Measurements from ENCODE around the gene HSP90B1. TPM values are rescaled to one million over a fixed set of nuclear protein-coding genes. Genes with fewer than 3 reads are reported as not detected.
A peak's percentile ranks its signal among the peaks of the same experiment; 100 is the strongest.

The HSP90B1 gene
- total and polyA plus RNA-seq, 10 of the 15 experiments (the other 5 are each of a cell fraction or from before 2014, with no cell fraction given), result 254 to 968 (median 560) TPM

DNA sequence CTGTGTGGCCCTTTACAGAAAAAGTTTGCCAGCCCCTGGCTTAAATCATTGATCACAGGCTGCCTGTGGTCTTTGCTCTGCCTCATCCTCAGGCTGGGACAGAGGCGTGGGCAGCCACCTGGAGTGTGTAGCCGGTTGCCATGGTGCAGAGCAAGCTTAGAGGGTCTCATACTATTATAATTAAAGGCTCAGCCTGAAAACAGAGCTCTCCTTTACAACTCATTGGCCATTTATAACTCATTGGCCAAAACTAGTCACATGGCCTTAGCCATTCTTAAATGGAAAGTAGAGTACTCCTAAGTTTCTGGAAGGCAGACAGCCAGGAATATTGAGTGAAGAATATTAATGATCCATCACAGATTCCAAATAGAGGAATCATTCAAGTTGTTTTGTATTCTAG lies 3.0 kb downstream of the HSP90B1 start:
- ChIA-PET SMC1A (ENCODE audit: uncharacterized antibody, unreplicated experiment) (interaction anchor here (0.9 to 4.9 kb wide), 3 partner anchors 21 to 49 kb away, joined by 3 to 38 read pairs (median 4); a partner anchor contains a TSS), RAD21 (ENCODE audit: unreplicated experiment) (no interaction called here), CTCF (interaction anchor here (0.8 kb wide), 1 partner anchor 176 kb away, joined by 4 read pairs; no protein-coding TSS in a partner anchor), POLR2A (interaction anchor here (1.0 kb wide), 1 partner anchor 15 kb away, joined by 3 read pairs; no protein-coding TSS in a partner anchor)
- Histone ChIP-seq H3K27ac (ENCODE audit: control insufficient read depth, insufficient read depth) (peak overlapping the region; percentile 22; the same call in 1 of the 2 replicates), H3K36me3 (ENCODE audit: control insufficient read depth in 2 of 2, insufficient read depth in 2 of 2, low read length in 1 of 2) (peaks cover 7 to 40% of the 10 kb centered on the region in 2 experiments), H3K4me2 (ENCODE audit: control insufficient read depth, insufficient read depth) (peak overlapping the region; percentile 87), H4K20me1 (ENCODE audit: control insufficient read depth, insufficient read depth) (peaks cover 3% of the 10 kb centered on the region; the same call in 1 of the 2 replicates), H3K4me1 (ENCODE audit: control insufficient read depth, insufficient read depth, low read length) (peaks cover 8% of the 10 kb centered on the region; the same call in 1 of the 2 replicates), H3K9ac (ENCODE audit: control insufficient read depth, insufficient read depth, low read length) (no peak overlapping the region; the same call in 1 of the 2 replicates), H2AFZ (ENCODE audit: control insufficient read depth, low read depth, low read length) (no peak overlapping the region), H3K4me3 (peak overlapping the region; percentile 93), H3K27me3 (replicated peaks in 1 of 2; ENCODE audit: control insufficient read depth in 2 of 2, insufficient read depth in 2 of 2, low read length in 1 of 2) (no peaks in the 10 kb centered on the region), H3K79me2 (ENCODE audit: control insufficient read depth, insufficient read depth, low read length) (peaks cover 71% of the 10 kb centered on the region), H3K9me3 (replicated peaks; ENCODE audit: control insufficient read depth, insufficient read depth, low read length) (no peaks in the 10 kb centered on the region)
- DNase-seq (ENCODE audit: low read depth, low spot score) (no peak), ATAC-seq (no peak), FAIRE-seq (no peak)
- TF ChIP-seq, protein P1, sequence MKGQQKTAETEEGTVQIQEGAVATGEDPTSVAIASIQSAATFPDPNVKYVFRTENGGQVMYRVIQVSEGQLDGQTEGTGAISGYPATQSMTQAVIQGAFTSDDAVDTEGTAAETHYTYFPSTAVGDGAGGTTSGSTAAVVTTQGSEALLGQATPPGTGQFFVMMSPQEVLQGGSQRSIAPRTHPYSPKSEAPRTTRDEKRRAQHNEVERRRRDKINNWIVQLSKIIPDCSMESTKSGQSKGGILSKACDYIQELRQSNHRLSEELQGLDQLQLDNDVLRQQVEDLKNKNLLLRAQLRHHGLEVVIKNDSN (IDR thresholded peaks at IDR 0.05; ENCODE audit: borderline replicate concordance, extremely low read length, insufficient read depth, low read depth, low read length), result peak; percentile 5
- TF ChIP-seq POLR2AphosphoS5 (IDR thresholded peaks at IDR 0.05; ENCODE audit: low read length) (0 out of 2 replicates have a peak, but pooled peaks have one; percentile 15), SIX5 (IDR thresholded peaks at IDR 0.05; ENCODE audit: low read depth, low read length, severe bottlenecking) (no peak), RAD51 (IDR thresholded peaks at IDR 0.05) (peak; percentile 79), POLR2A (IDR thresholded peaks at IDR 0.05; ENCODE audit: low read depth, low read length) (0 out of 2 replicates have a peak, but pooled peaks have one; percentile 36), SUZ12 (IDR thresholded peaks at IDR 0.05; ENCODE audit: unreplicated experiment) (no peak), BCL11A (IDR thresholded peaks at IDR 0.05; ENCODE audit: low read depth, low read length) (no peak), IKZF2 (IDR thresholded peaks at IDR 0.05) (no peak), SMAD5 (IDR thresholded peaks at IDR 0.05; ENCODE audit: low read depth) (no peak), NFYB (IDR thresholded peaks at IDR 0.05; ENCODE audit: insufficient read depth, low read depth, low read length) (peak; percentile 93)
- TF ChIP-seq, protein P2, sequence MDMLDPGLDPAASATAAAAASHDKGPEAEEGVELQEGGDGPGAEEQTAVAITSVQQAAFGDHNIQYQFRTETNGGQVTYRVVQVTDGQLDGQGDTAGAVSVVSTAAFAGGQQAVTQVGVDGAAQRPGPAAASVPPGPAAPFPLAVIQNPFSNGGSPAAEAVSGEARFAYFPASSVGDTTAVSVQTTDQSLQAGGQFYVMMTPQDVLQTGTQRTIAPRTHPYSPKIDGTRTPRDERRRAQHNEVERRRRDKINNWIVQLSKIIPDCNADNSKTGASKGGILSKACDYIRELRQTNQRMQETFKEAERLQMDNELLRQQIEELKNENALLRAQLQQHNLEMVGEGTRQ (IDR thresholded peaks at IDR 0.05; ENCODE audit: borderline replicate concordance, low read depth, low read length), result peak; percentile 52; the same call in 1 of the 2 replicates
- in situ Hi-C loops (cut with MboI) (no loop called here), intact Hi-C loops (cut with micrococcal nuclease; ENCODE audit: unreplicated experiment) (no loop called here)
- no TSS peak for BruUV-seq (replicated peaks)
- 34% methylated on average over 2 of the region's 2 CpGs for WGBS (ENCODE audit: insufficient coverage, insufficient replicate concordance, low lambda C conversion rate, missing lambda C conversion rate)
